ENCODE measurements around the gene PHETA1. TPM values are rescaled to one million over a fixed set of nuclear protein-coding genes. Genes with fewer than 3 reads are reported as not detected.

The PHETA1 gene
- total RNA-seq, 1 experiment from 2014 or later, result 10.6 TPM

GRCh38 chr12:111369496-111370220, 763 bp upstream of the PHETA1 start:
- Histone ChIP-seq H3K9ac (ENCODE audit: low read length) (peak overlapping the region; percentile 72), H3K27me3 (ENCODE audit: insufficient read depth, low read length) (no peaks in the 10 kb centered on the region), H3K4me1 (ENCODE audit: control insufficient read depth in 1 of 2, insufficient read depth in 2 of 2, low read length in 2 of 2) (peaks cover 4 to 25% of the 10 kb centered on the region in 2 experiments; a peak in 3 of 4 replicates), H3K4me3 (replicated peaks in 1 of 2; ENCODE audit: low read depth in 1 of 2, low read length in 2 of 2) (peak overlapping the region; percentile 73 to 83), H4K20me1 (ENCODE audit: insufficient read depth) (no peaks in the 10 kb centered on the region), H3K36me3 (ENCODE audit: control insufficient read depth in 1 of 2, insufficient read depth in 2 of 2, low read length in 2 of 2) (no peaks in the 10 kb centered on the region), H3K27ac (ENCODE audit: low read depth, low read length) (0 out of 2 replicates have a peak overlapping the region, but pooled peaks have one; percentile 17), H3K9me2 (ENCODE audit: insufficient read depth) (no peaks in the 10 kb centered on the region), H2AFZ (ENCODE audit: low read depth, low read length, poor library complexity, severe bottlenecking) (peak overlapping the region; percentile 24), H3K9me3 (ENCODE audit: control insufficient read depth in 1 of 2, insufficient read depth in 1 of 2, low read depth in 1 of 2, low read length in 2 of 2) (no peaks in the 10 kb centered on the region), H3K4me2 (ENCODE audit: low read length) (peak overlapping the region; percentile 81), H3K79me2 (ENCODE audit: insufficient read depth, low read length) (no peaks in the 10 kb centered on the region)
- ATAC-seq, result peak; percentile 61
- intact Hi-C loops (cut with micrococcal nuclease), result no loop called here
- no peak for DNase-seq (ENCODE audit: low read depth, low spot score)
- BruUV-seq (replicated peaks), result TSS peak; percentile 78
- TF ChIP-seq POLR2A (IDR thresholded peaks at IDR 0.05; ENCODE audit: borderline replicate concordance, extremely low read depth, insufficient read depth, insufficient read length) (no peak), SIN3A (IDR thresholded peaks at IDR 0.05; ENCODE audit: low read depth) (0 out of 2 replicates have a peak, but pooled peaks have one; percentile 9)
- ChIA-PET RAD21 (ENCODE audit: low non-redundant PET in 1 of 2, low total read pairs in 2 of 2, uncharacterized antibody in 2 of 2, unreplicated experiment in 2 of 2) (interaction anchor here in 1 of 2 experiments (1.5 kb wide), 1 partner anchor 27 kb away, joined by 8 read pairs; no protein-coding TSS in a partner anchor), POLR2A (interaction anchor here (1.2 kb wide), 1 partner anchor 10 kb away, joined by 4 read pairs; no protein-coding TSS in a partner anchor), CTCF (interaction anchor here (1.0 to 1.7 kb wide), 3 partner anchors 27 to 160 kb away, joined by 3 to 11 read pairs (median 5); no protein-coding TSS in a partner anchor)

- ATAC-seq (peak; percentile 4; the same call in 1 of the 2 replicates), DNase-seq (ENCODE audit: low read depth, low spot score) (no peak)
- Histone ChIP-seq H3K9ac (ENCODE audit: low read length) (peak overlapping the region; percentile 72), H2AFZ (ENCODE audit: low read depth, low read length, poor library complexity, severe bottlenecking) (no peak overlapping the region), H3K4me2 (ENCODE audit: low read length) (peak overlapping the region; percentile 81), H3K9me3 (ENCODE audit: control insufficient read depth in 1 of 2, insufficient read depth in 1 of 2, low read depth in 1 of 2, low read length in 2 of 2) (no peaks in the 10 kb centered on the region), H3K79me2 (ENCODE audit: insufficient read depth, low read length) (no peaks in the 10 kb centered on the region), H3K9me2 (ENCODE audit: insufficient read depth) (no peaks in the 10 kb centered on the region), H3K4me1 (ENCODE audit: control insufficient read depth in 1 of 2, insufficient read depth in 2 of 2, low read length in 2 of 2) (peaks cover 4 to 30% of the 10 kb centered on the region in 2 experiments; a peak in 3 of 4 replicates), H4K20me1 (ENCODE audit: insufficient read depth) (no peaks in the 10 kb centered on the region), H3K4me3 (replicated peaks in 1 of 2; ENCODE audit: low read depth in 1 of 2, low read length in 2 of 2) (peak overlapping the region; percentile 73 to 83), H3K27ac (ENCODE audit: low read depth, low read length) (peak overlapping the region; percentile 46; the same call in 1 of the 2 replicates), H3K27me3 (ENCODE audit: insufficient read depth, low read length) (no peaks in the 10 kb centered on the region), H3K36me3 (ENCODE audit: control insufficient read depth in 1 of 2, insufficient read depth in 2 of 2, low read length in 2 of 2) (no peaks in the 10 kb centered on the region)
- ChIA-PET RAD21 (ENCODE audit: low non-redundant PET in 1 of 2, low total read pairs in 2 of 2, uncharacterized antibody in 2 of 2, unreplicated experiment in 2 of 2) (no interaction called here), CTCF (no interaction called here), POLR2A (no interaction called here)
- BruUV-seq (replicated peaks), result no TSS peak
- intact Hi-C loops (cut with micrococcal nuclease), result no loop called here
- TF ChIP-seq SIN3A (IDR thresholded peaks at IDR 0.05; ENCODE audit: low read depth) (no peak; the same call in 1 of the 2 replicates), MAX (IDR thresholded peaks at IDR 0.05) (no peak), CBX3 (IDR thresholded peaks at IDR 0.05; ENCODE audit: low read depth) (no peak), EGR1 (IDR thresholded peaks at IDR 0.05; ENCODE audit: low read depth) (no peak), POLR2AphosphoS5 (IDR thresholded peaks at IDR 0.05; ENCODE audit: low read depth, low read length) (no peak), CEBPB (IDR thresholded peaks at IDR 0.05; ENCODE audit: low read depth) (no peak), EZH2phosphoT487 (IDR thresholded peaks at IDR 0.05; ENCODE audit: borderline replicate concordance) (no peak), RAD21 (IDR thresholded peaks at IDR 0.05; ENCODE audit: low read depth) (no peak)
These were observed 556 bp downstream of the PHETA1 start for GRCh38 chr12:111368291-111368787.

Data from HCT116 (cell line).